H7 (cell line): ENCODE data around the gene ZDHHC7. TPM values are rescaled to one million over a fixed set of nuclear protein-coding genes. Genes with fewer than 3 reads are reported as not detected.
"Not testable (repeated sequence)": the region's sequence is repeated elsewhere in the genome, so short reads cannot be mapped to it uniquely, and the experiment has no call there.

Experiments
- DNase-seq: peaks from one replicate; pipeline ENCODE4 v3.0.0; 2012
- H3K27me3 ChIP-seq: 2 replicates; pipeline ENCODE4 v1.6.0; 2011; ENCODE audit warnings: mild to moderate bottlenecking, low read length; ENCODE audit not compliant: control insufficient read depth, insufficient read depth
- H3K36me3 ChIP-seq: replicated peaks from 2 replicates; pipeline ENCODE4 v1.5.1; 2011; ENCODE audit warnings: low read length; ENCODE audit not compliant: control insufficient read depth, insufficient read depth
- H3K4me3 ChIP-seq: 2 replicates; pipeline ENCODE4 v1.5.1; 2011; ENCODE audit warnings: low read depth, mild to moderate bottlenecking, control low read depth, low read length, moderate library complexity; ENCODE audit not compliant: insufficient read depth
- total RNA-seq: library from RNA; depleted of rRNA; stranded (reverse); fragments of >200 nt; shearing (Covaris generic); gene quantifications from 2 replicates; pipeline ENCODE4 v1.2.3, GENCODE V29; 2014

Gene ZDHHC7
- total RNA-seq, 1 experiment from 2014 or later: 56.9 TPM

GRCh38 chr16:84947022-84947421, 64.3 kb downstream of the ZDHHC7 start:
- Histone ChIP-seq H3K36me3 (no peaks in the 10 kb centered on the region), H3K4me3 (no peak overlapping the region), H3K27me3 (no peaks in the 10 kb centered on the region)
- DNase-seq: no peak

- Histone ChIP-seq H3K36me3 (no peaks in the 10 kb centered on the region), H3K27me3 (no peaks in the 10 kb centered on the region), H3K4me3 (no peak overlapping the region)
- no peak for DNase-seq
Observed at GRCh38 chr16:84943620-84944019, 67.7 kb downstream of the ZDHHC7 start.

GRCh38 chr16:84942786-84943185, 68.5 kb downstream of the ZDHHC7 start:
- Histone ChIP-seq H3K4me3 (no peak overlapping the region), H3K36me3 (no peaks in the 10 kb centered on the region), H3K27me3 (no peaks in the 10 kb centered on the region)
- DNase-seq: no peak

- no peaks in the 10 kb centered on the region for H3K36me3 ChIP-seq
- no peaks in the 10 kb centered on the region for H3K27me3 ChIP-seq
- H3K4me3 ChIP-seq: no peak overlapping the region
- peak; percentile 42 for DNase-seq
Observed at GRCh38 chr16:84941921-84942320, 69.4 kb downstream of the ZDHHC7 start.

- peak; percentile 68 for DNase-seq
- Histone ChIP-seq H3K27me3 (no peaks in the 10 kb centered on the region), H3K4me3 (no peak overlapping the region), H3K36me3 (no peaks in the 10 kb centered on the region)
Observed at GRCh38 chr16:84940670-84941551, 70.4 kb downstream of the ZDHHC7 start.

- H3K27me3 ChIP-seq, H3K4me3 ChIP-seq, DNase-seq, H3K36me3 ChIP-seq: not testable (repeated sequence)
Observed at GRCh38 chr16:84938616-84939015, 72.7 kb downstream of the ZDHHC7 start.

GRCh38 chr16:84937196-84938005, 73.9 kb downstream of the ZDHHC7 start:
- no peaks in the 10 kb centered on the region for H3K27me3 ChIP-seq
- H3K4me3 ChIP-seq: no peak overlapping the region

GRCh38 chr16:84933774-84934631, 77.3 kb downstream of the ZDHHC7 start:
- DNase-seq: peak; percentile 64
- Histone ChIP-seq H3K4me3 (no peak overlapping the region), H3K27me3 (no peaks in the 10 kb centered on the region), H3K36me3 (no peaks in the 10 kb centered on the region)

More at GRCh38 chr16:84937196-84938005, 73.9 kb downstream of the ZDHHC7 start:
- no peaks in the 10 kb centered on the region for H3K36me3 ChIP-seq
- DNase-seq: no peak

GRCh38 chr16:84932681-84933080, 78.7 kb downstream of the ZDHHC7 start:
- DNase-seq: no peak
- Histone ChIP-seq H3K4me3 (no peak overlapping the region), H3K27me3 (no peaks in the 10 kb centered on the region), H3K36me3 (no peaks in the 10 kb centered on the region)

- Histone ChIP-seq H3K4me3 (no peak overlapping the region), H3K27me3 (no peaks in the 10 kb centered on the region), H3K36me3 (no peaks in the 10 kb centered on the region)
- no peak for DNase-seq
Observed at GRCh38 chr16:84931506-84931905, 79.8 kb downstream of the ZDHHC7 start.

GRCh38 chr16:84931107-84931494, 80.2 kb downstream of the ZDHHC7 start:
- DNase-seq: no peak
- no peaks in the 10 kb centered on the region for H3K36me3 ChIP-seq
- no peaks in the 10 kb centered on the region for H3K27me3 ChIP-seq
- H3K4me3 ChIP-seq: no peak overlapping the region

- Histone ChIP-seq H3K27me3 (no peaks in the 10 kb centered on the region), H3K36me3 (no peaks in the 10 kb centered on the region), H3K4me3 (no peak overlapping the region)
- DNase-seq: no peak
Observed at GRCh38 chr16:84930298-84931106, 80.8 kb downstream of the ZDHHC7 start.

- H3K27me3 ChIP-seq: no peaks in the 10 kb centered on the region
- H3K36me3 ChIP-seq: no peaks in the 10 kb centered on the region
- peak; percentile 69 for DNase-seq
- no peak overlapping the region for H3K4me3 ChIP-seq
Observed at GRCh38 chr16:84929421-84930297, 81.7 kb downstream of the ZDHHC7 start.
